Ectodermal cell (in vitro differentiated cells): Measurements from ENCODE around the gene CEBPA.

Experiments
- H3K27ac ChIP-seq: 2 replicates; pipeline ENCODE4 v1.7.0; 2013; ENCODE audit warnings: mild to moderate bottlenecking, low read depth, low read length; ENCODE audit not compliant: insufficient read depth, poor library complexity, severe bottlenecking
- H3K27me3 ChIP-seq: 2 replicates; pipeline ENCODE4 v1.7.0; 2013; ENCODE audit warnings: mild to moderate bottlenecking, low read length; ENCODE audit not compliant: insufficient read depth, control insufficient read depth, poor library complexity, severe bottlenecking
- H3K36me3 ChIP-seq: one replicate; pipeline ENCODE4 v1.7.0; 2013; ENCODE audit warnings: low read length; ENCODE audit not compliant: control insufficient read depth, insufficient read depth
- H3K4me1 ChIP-seq: one replicate; pipeline ENCODE4 v1.7.0; 2013; ENCODE audit warnings: low read length; ENCODE audit not compliant: control insufficient read depth, insufficient read depth
- H3K4me3 ChIP-seq: 2 replicates; pipeline ENCODE4 v1.7.0; 2013; ENCODE audit warnings: low read depth, low read length, control low read depth; ENCODE audit not compliant: insufficient read depth
- H3K9me3 ChIP-seq: 2 replicates; pipeline ENCODE4 v1.7.0; 2013; ENCODE audit warnings: mild to moderate bottlenecking, low read length, moderate library complexity; ENCODE audit not compliant: control insufficient read depth
- WGBS, 2 experiments: methylation state at CpG; one replicate each; pipeline ENCODE4 v1.1.7; 2013; ENCODE audit warnings: missing lambda C conversion rate in 2 of 2; 5-methylcytosine and 5-hydroxymethylcytosine counted together

CEBPA gene

DNA sequence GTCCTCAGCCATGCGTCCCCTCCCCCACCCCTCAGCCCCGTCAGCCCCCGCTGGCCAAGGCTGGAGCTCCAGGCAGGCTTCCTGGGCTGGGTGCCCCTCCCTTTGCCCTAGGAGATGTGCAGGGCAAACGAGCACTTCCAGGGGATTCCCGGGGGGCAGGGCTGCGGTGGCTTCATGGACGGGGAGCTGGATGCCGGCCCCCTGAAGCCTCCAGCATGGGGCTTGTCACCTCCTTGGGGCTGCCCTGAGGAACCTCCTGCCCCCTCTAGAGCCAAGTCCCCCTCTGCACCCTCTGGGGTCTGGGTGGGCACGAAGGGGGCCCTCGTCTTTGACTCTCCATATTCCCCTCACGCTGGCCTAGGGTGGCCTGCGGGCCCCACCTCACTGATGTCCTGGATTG lies 51.3 kb downstream of the CEBPA start:
- H3K4me3 ChIP-seq: no peak overlapping the region
- 66 to 69% methylated on average over 12 of the region's 12 CpGs for WGBS, 2 experiments
- no peaks in the 10 kb centered on the region for H3K9me3 ChIP-seq
- no peaks in the 10 kb centered on the region for H3K36me3 ChIP-seq
- peaks cover 13% of the 10 kb centered on the region for H3K4me1 ChIP-seq
- H3K27ac ChIP-seq: no peak overlapping the region
- no peaks in the 10 kb centered on the region for H3K27me3 ChIP-seq

DNA sequence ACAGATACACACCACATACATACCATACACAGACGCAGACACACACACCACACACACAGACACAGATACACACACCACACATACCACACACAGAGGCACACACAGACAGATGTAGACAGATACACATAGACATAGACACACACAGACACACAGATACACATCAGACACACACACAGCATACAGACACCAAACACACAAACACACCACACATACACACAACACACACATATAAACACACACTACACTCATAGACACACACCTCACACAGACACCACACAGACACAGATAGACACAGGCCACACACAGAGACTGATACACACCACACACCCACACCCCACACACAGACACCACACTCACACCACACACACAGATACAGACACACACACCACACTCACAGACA lies 51.8 kb downstream of the CEBPA start:
- Histone ChIP-seq H3K36me3 (no peaks in the 10 kb centered on the region), H3K27me3 (no peaks in the 10 kb centered on the region), H3K4me1 (peaks cover 13% of the 10 kb centered on the region), H3K27ac (no peak overlapping the region), H3K4me3 (no peak overlapping the region), H3K9me3 (no peaks in the 10 kb centered on the region)
- WGBS, 2 experiments: 91 to 95% methylated on average over 1 of the region's 1 CpG
